ENCODE measurements around the gene MRPS18A. TPM values are rescaled to one million over a fixed set of nuclear protein-coding genes. Genes with fewer than 3 reads are reported as not detected.
A peak's percentile ranks its signal among the peaks of the same experiment; 100 is the strongest.

MRPS18A gene
- total and polyA plus RNA-seq, 9 of the 15 experiments (the other 6 are each of a cell fraction or from before 2014, with no cell fraction given): 87.5 to 243 (median 125) TPM

GRCh38 chr6:43627008-43627825 lies 60.4 kb downstream of the MRPS18A start (continued):
- peak; percentile 91 for TF ChIP-seq ZBTB26 (CRISPR knock-in tag; IDR thresholded peaks at IDR 0.05)
- no peak for TF ChIP-seq ZNF277 (CRISPR knock-in tag; IDR thresholded peaks at IDR 0.05; ENCODE audit: borderline replicate concordance)
- TF ChIP-seq CCNT2 (IDR thresholded peaks at IDR 0.05; ENCODE audit: borderline replicate concordance, extremely low read depth, insufficient read length, low read depth, low read length): no peak
- TF ChIP-seq THAP7 (CRISPR knock-in tag; IDR thresholded peaks at IDR 0.05): peak; percentile 46; the same call in 1 of the 2 replicates
- TF ChIP-seq NFIX (CRISPR knock-in tag; IDR thresholded peaks at IDR 0.05; ENCODE audit: low read depth): no peak
- TF ChIP-seq ZNF830 (CRISPR knock-in tag; IDR thresholded peaks at IDR 0.05): no peak
- peak; percentile 89 for TF ChIP-seq FOSL1 (tag; conservative IDR thresholded peaks at IDR 0.05)
- no peak for TF ChIP-seq ZNF280B (CRISPR knock-in tag; IDR thresholded peaks at IDR 0.05)
- TF ChIP-seq MGA (IDR thresholded peaks at IDR 0.05): no peak
